Peyer's patch (tissue), 4 donors: Measurements from ENCODE around the gene TFPI. TPM values are rescaled to one million over a fixed set of nuclear protein-coding genes. Genes with fewer than 3 reads are reported as not detected.
A peak's percentile ranks its signal among the peaks of the same experiment; 100 is the strongest.

Experiments
- DNase-seq, 3 donors: peaks; one replicate each; pipeline ENCODE4 v3.0.0-alpha.2; 2017 to 2019
- H3K27ac ChIP-seq, 4 donors: fragments of 200-600 bp; sonication (generic); one replicate each; pipeline ENCODE4 v1.5.1; 2016 to 2019
- H3K27me3 ChIP-seq, 2 donors: fragments of 200-600 bp; sonication (generic); one replicate each; pipeline ENCODE4 v1.5.1; 2019
- H3K36me3 ChIP-seq, 3 donors: fragments of 200-600 bp; sonication (generic); one replicate each; pipeline ENCODE4 v1.5.1; 2016 to 2019
- H3K4me1 ChIP-seq, 4 donors: fragments of 200-600 bp; sonication (generic); one replicate each; pipeline ENCODE4 v1.5.1; 2016 to 2019
- H3K4me3 ChIP-seq, 4 donors: fragments of 200-600 bp; sonication (generic); 1 replicate in 3 of 4; 2 replicates in 1 of 4; pipeline ENCODE4 v1.5.1; 2016 to 2019; ENCODE audit warnings: mild to moderate bottlenecking in 1 of 4
- H3K9me3 ChIP-seq, 4 donors: fragments of 200-600 bp; sonication (generic); one replicate each; pipeline ENCODE4 v1.5.1; 2016 to 2019; ENCODE audit warnings: mild to moderate bottlenecking in 1 of 4
- POLR2A ChIP-seq, 2 donors: fragments of 450-650 bp; IDR thresholded peaks; one replicate each; pipeline ENCODE4 v1.5.1; 2017; ENCODE audit warnings: antibody characterized with exemption in 2 of 2, mild to moderate bottlenecking in 2 of 2, moderate library complexity in 2 of 2
- total RNA-seq, 4 donors: library from RNA; depleted of rRNA; stranded (reverse); fragments of >200 nt; gene quantifications; one replicate each; pipeline ENCODE4 v1.1.0, GENCODE V29; 2016
- TF ChIP-seq, protein P1 (sequence below), 6 experiments: fragments of 450-650 bp in 4 of 6; fragments of 200-600 bp in 2 of 6; sonication (generic) in 1 of 6; IDR thresholded peaks; one replicate each; pipeline ENCODE4 v1.5.1; 2017 to 2019; ENCODE audit warnings: antibody characterized with exemption in 6 of 6, mild to moderate bottlenecking in 3 of 6, moderate library complexity in 1 of 6

Gene TFPI
- total RNA-seq, 4 donors from 2014 or later, result 69.9 to 91.4 (median 75.8) TPM

DNA sequence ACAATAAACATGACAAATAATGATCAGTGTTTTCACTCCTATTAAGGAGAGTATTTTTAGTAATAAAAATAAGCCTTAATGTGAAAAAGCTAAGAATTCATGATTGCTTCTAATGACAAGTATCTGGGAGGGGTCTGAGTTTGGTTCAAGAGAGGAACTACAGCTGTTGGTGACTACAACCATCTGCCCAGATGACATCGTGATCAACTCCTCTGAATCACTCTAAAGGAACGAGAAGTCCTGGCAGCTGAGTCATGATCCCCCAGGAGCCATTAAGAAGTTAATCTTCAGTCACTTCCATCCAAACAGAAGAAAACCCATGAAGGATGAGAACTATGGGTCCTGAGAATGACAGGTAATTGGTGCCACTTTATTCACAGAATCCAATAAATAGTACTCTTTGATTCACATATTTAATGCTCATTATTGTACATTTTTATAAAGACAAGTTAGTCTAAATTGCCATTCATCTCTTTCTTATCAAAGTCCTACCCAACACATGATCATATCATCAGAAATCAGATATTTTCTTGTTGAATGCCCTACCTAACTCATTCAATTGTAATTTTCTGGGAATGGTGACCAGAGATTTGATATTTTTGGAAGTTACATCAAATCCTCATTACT is 6.8 kb downstream of the TFPI start:
- TF ChIP-seq POLR2A (IDR thresholded peaks at IDR 0.05), result no peak
- TF ChIP-seq, protein P1, sequence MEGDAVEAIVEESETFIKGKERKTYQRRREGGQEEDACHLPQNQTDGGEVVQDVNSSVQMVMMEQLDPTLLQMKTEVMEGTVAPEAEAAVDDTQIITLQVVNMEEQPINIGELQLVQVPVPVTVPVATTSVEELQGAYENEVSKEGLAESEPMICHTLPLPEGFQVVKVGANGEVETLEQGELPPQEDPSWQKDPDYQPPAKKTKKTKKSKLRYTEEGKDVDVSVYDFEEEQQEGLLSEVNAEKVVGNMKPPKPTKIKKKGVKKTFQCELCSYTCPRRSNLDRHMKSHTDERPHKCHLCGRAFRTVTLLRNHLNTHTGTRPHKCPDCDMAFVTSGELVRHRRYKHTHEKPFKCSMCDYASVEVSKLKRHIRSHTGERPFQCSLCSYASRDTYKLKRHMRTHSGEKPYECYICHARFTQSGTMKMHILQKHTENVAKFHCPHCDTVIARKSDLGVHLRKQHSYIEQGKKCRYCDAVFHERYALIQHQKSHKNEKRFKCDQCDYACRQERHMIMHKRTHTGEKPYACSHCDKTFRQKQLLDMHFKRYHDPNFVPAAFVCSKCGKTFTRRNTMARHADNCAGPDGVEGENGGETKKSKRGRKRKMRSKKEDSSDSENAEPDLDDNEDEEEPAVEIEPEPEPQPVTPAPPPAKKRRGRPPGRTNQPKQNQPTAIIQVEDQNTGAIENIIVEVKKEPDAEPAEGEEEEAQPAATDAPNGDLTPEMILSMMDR (IDR thresholded peaks at IDR 0.05), result no peak
- Histone ChIP-seq H3K9me3 (no peaks in the 10 kb centered on the region), H3K27me3 (no peaks in the 10 kb centered on the region), H3K4me1 (peaks cover 0 to 19% (median 0%) of the 10 kb centered on the region in 4 donors), H3K4me3 (no peak overlapping the region), H3K27ac (peak overlapping the region in 3 of 4 donors; percentile 7 to 43 (median 33)), H3K36me3 (no peaks in the 10 kb centered on the region)
- peak in 1 of 3 donors; percentile 79 for DNase-seq

DNA sequence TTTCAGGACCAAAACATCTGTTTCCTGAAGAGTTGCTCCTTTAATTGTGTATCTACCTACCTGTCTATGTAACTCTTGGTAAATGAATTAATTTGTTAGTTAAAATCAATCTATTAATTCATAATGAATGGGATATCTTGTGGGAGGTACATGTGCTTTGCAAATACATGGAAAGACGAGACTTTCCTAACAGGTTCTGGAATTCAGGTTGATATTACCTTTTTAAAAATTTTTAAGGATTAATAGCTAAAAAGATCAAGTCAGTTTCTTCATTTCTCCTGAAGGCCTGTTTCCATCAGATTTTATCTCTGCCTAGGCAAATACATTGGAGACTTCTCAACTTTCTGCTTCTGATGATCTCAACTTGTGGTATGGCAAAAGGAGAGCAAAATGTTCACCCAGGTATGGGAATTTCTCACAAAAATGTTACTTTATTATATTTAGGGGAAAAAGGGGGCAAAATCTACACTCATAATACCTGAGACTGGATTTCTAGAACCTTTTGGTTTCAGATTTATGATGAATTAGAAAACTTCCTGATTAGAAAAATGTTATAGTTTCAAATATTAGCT is 7.4 kb downstream of the TFPI start:
- peak overlapping the region in 2 of 4 donors; percentile 15 to 38 for H3K27ac ChIP-seq
- no peaks in the 10 kb centered on the region for H3K9me3 ChIP-seq
- H3K4me1 ChIP-seq, result peaks cover 0 to 24% (median 0%) of the 10 kb centered on the region in 4 donors
- DNase-seq, result no peak
- H3K4me3 ChIP-seq, result no peak overlapping the region
- no peaks in the 10 kb centered on the region for H3K27me3 ChIP-seq
- TF ChIP-seq POLR2A (IDR thresholded peaks at IDR 0.05), result no peak
- TF ChIP-seq, protein P1 (IDR thresholded peaks at IDR 0.05), result no peak
- no peaks in the 10 kb centered on the region for H3K36me3 ChIP-seq

DNA sequence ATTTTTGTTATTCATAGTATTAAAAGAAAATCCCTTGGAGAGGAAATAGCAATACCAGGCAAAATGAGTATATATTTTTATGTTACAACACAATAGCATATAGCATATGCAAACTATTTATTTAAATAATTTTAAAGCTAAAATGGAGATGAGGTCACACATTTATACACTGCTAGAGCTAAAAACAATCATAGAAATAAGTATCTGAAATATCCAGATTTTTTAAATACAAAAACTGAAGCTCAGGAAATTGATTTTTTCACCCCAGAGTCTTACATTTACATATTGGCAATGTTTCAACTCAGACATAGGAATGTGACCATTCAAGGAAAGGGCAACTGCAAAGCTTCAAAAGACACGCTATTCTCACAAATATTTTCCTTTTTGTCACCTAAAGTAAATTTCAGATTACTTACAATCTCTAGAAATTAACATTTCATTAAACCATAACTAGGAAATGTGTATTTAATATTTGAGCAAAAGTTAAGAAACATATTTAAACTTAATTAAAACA is 8.9 kb downstream of the TFPI start:
- no peaks in the 10 kb centered on the region for H3K9me3 ChIP-seq
- DNase-seq, result no peak
- H3K27ac ChIP-seq, result no peak overlapping the region
- peaks cover 0 to 27% (median 0%) of the 10 kb centered on the region in 4 donors for H3K4me1 ChIP-seq
- no peak overlapping the region for H3K4me3 ChIP-seq
- no peaks in the 10 kb centered on the region for H3K27me3 ChIP-seq
- no peak for TF ChIP-seq POLR2A (IDR thresholded peaks at IDR 0.05)
- TF ChIP-seq, protein P1 (IDR thresholded peaks at IDR 0.05), result no peak
- no peaks in the 10 kb centered on the region for H3K36me3 ChIP-seq

DNA sequence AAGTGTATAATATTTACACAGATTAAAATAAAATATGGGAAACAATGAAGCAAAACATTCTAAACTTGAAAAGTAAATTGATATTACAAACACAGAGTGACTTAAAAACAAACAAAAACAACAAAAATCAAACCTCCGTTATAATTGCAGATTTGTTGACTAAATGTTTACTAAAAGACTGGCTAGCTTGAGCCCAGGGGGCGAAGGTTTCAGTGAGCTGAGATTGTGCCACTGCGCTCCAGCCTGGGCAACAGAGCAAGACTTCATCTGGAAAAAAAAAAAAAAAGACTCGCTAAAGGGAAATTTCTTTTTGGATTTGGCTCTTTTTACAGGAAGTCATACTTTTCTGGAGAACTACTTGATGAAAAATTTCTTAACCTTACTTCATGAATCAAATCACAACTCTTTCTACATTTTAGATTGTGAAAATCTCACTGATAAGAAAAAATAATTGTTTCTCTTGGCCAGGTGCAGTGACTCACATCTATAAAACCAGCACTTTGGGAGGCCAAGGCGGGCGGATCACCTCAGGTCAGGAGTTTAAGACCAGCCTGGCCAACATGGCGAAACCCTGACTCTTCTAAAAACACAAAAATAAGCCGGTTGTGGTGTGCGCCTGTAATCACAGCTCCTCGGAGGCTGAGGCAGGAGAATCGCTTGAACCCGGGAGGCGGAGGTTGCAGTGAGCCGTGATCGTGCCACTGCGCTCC is 9.7 kb downstream of the TFPI start:
- Histone ChIP-seq H3K4me1 (peaks cover 0 to 23% (median 0%) of the 10 kb centered on the region in 4 donors), H3K27ac (no peak overlapping the region), H3K27me3 (no peaks in the 10 kb centered on the region), H3K4me3 (no peak overlapping the region), H3K9me3 (no peaks in the 10 kb centered on the region), H3K36me3 (no peaks in the 10 kb centered on the region)
- no peak for TF ChIP-seq POLR2A (IDR thresholded peaks at IDR 0.05)
- TF ChIP-seq, protein P1 (IDR thresholded peaks at IDR 0.05), result no peak
- peak in 2 of 3 donors; percentile 33 to 65 for DNase-seq

DNA sequence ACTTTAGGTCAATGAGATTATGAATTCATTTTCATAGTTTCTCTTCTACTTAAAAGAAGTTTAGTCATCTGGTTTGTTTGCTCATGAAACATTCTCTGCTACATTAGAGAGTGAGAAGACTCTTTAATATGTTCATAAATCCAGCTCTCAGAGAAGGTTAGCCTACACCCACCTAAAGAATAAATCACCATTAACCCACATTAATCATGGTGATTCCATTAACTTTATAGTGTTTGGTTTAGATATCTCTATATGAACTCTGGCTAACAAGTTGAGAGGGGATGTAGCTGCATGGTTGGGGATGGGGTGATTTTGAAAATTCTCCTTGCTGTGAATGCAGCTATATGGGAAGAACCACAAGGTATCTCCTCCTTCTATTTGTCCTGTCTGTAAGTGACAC is 10.7 kb downstream of the TFPI start:
- DNase-seq, result no peak
- TF ChIP-seq POLR2A (IDR thresholded peaks at IDR 0.05), result no peak
- TF ChIP-seq, protein P1 (IDR thresholded peaks at IDR 0.05), result no peak
- Histone ChIP-seq H3K4me3 (no peak overlapping the region), H3K9me3 (no peaks in the 10 kb centered on the region), H3K36me3 (no peaks in the 10 kb centered on the region), H3K4me1 (peaks cover 0 to 23% (median 0%) of the 10 kb centered on the region in 4 donors), H3K27me3 (no peaks in the 10 kb centered on the region), H3K27ac (peak overlapping the region in 1 of 4 donors; percentile 10)
